Body of pancreas (tissue), 4 donors: Measurements from ENCODE around the gene DHRS1.
"Not testable (repeated sequence)": the region's sequence is repeated elsewhere in the genome, so short reads cannot be mapped to it uniquely, and the experiment has no call there.

ENCODE experiments used
- CTCF ChIP-seq, 7 experiments: fragments of 450-650 bp in 4 of 7; fragments of 200-600 bp in 3 of 7; sonication (generic) in 3 of 7; IDR thresholded peaks; one replicate each; pipeline ENCODE4 v1.5.1; 2016 to 2019; ENCODE audit warnings: antibody characterized with exemption in 7 of 7
- POLR2A ChIP-seq, 3 donors: fragments of 450-650 bp; IDR thresholded peaks; one replicate each; pipeline ENCODE4 v1.6.1; 2016; ENCODE audit warnings: antibody characterized with exemption in 3 of 3, mild to moderate bottlenecking in 2 of 3

DNA sequence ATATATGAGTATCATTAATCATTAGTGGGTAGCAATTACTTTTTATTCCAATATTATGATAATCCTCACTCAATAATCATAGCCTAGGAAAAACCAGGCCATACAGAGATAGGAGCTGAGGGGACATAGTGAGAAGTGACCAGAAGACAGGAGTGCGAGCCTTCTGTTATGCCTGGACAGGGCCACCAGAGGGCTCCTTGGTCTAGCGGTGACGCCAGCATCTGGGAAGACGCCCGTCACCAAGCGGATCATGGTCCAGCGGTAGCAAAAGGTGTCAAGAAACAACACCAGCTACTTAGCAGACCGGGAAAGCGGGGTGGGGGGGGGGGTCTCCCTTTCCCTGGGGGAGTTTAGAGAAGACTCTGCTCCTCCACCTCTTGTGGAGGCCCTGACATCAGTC, 28.3 kb upstream of the DHRS1 start:
- TF ChIP-seq CTCF (IDR thresholded peaks at IDR 0.05): peak; percentile 26 to 80 (median 70)
- TF ChIP-seq POLR2A (IDR thresholded peaks at IDR 0.05): not testable (repeated sequence)
